Astrocyte (in vitro differentiated cells and primary cell): Measurements from ENCODE around the gene FASN. TPM values are rescaled to one million over a fixed set of nuclear protein-coding genes. Genes with fewer than 3 reads are reported as not detected.

Experiments
- DNase-seq: peaks from one replicate; pipeline ENCODE4 v3.0.0-alpha.2; 2010; ENCODE audit warnings: low read depth
- FAIRE-seq: peaks from 2 replicates; lab custom pipeline; 2011; peaks lifted over from hg19 to GRCh38; lab: Jason Lieb, UNC
- H2AFZ ChIP-seq: 2 replicates; pipeline ENCODE4 v1.6.0; 2012; ENCODE audit warnings: low read depth, low read length, inconsistent platforms
- H3K27ac ChIP-seq: 2 replicates; pipeline ENCODE4 v1.5.1; 2011; ENCODE audit warnings: low read depth, low read length, inconsistent platforms
- H3K27me3 ChIP-seq: 2 replicates; pipeline ENCODE4 v1.6.0; 2011; ENCODE audit warnings: low read length, inconsistent platforms; ENCODE audit not compliant: insufficient read depth
- H3K36me3 ChIP-seq: 2 replicates; pipeline ENCODE4 v1.5.1; 2011; ENCODE audit warnings: low read length, inconsistent platforms; ENCODE audit not compliant: insufficient read depth
- H3K4me1 ChIP-seq: 2 replicates; pipeline ENCODE4 v1.5.1; 2011; ENCODE audit warnings: low read length, inconsistent platforms; ENCODE audit not compliant: insufficient read depth
- H3K4me2 ChIP-seq: 2 replicates; pipeline ENCODE4 v1.6.0; 2012; ENCODE audit warnings: low read length, inconsistent platforms
- H3K4me3 ChIP-seq: 2 replicates; pipeline ENCODE4 v1.5.1; 2011; ENCODE audit warnings: low read depth, mild to moderate bottlenecking, low read length, inconsistent platforms; ENCODE audit not compliant: insufficient read depth
- H3K79me2 ChIP-seq: 2 replicates; pipeline ENCODE4 v1.6.0; 2012; ENCODE audit warnings: mild to moderate bottlenecking, low read length, inconsistent platforms; ENCODE audit not compliant: insufficient read depth
- H3K9ac ChIP-seq: 2 replicates; pipeline ENCODE4 v1.6.0; 2012; ENCODE audit warnings: mild to moderate bottlenecking, low read length, inconsistent platforms
- H3K9me3 ChIP-seq: 2 replicates; pipeline ENCODE4 v1.5.1; 2012; ENCODE audit warnings: low read depth, mild to moderate bottlenecking, low read length, inconsistent platforms; ENCODE audit not compliant: insufficient read depth
- H4K20me1 ChIP-seq: 2 replicates; pipeline ENCODE4 v1.6.0; 2012; ENCODE audit warnings: low read length, inconsistent platforms; ENCODE audit not compliant: insufficient read depth
- H3K27ac Mint-ChIP-seq: one replicate; pipeline ENCODE4 v1.8.0; 2021; ENCODE audit warnings: mild to moderate bottlenecking, mixed read lengths; ENCODE audit not compliant: unreplicated experiment
- H3K27me3 Mint-ChIP-seq: one replicate; pipeline ENCODE4 v1.8.0; 2021; ENCODE audit warnings: low read depth, mixed read lengths; ENCODE audit not compliant: unreplicated experiment
- H3K36me3 Mint-ChIP-seq: one replicate; pipeline ENCODE4 v1.8.0; 2021; ENCODE audit warnings: low read depth, mixed read lengths; ENCODE audit not compliant: unreplicated experiment
- H3K4me1 Mint-ChIP-seq: one replicate; pipeline ENCODE4 v1.8.0; 2021; ENCODE audit warnings: low read depth, mixed read lengths; ENCODE audit not compliant: unreplicated experiment
- H3K4me3 Mint-ChIP-seq: one replicate; pipeline ENCODE4 v1.8.0; 2021; ENCODE audit warnings: mild to moderate bottlenecking, moderate library complexity, mixed read lengths; ENCODE audit not compliant: unreplicated experiment
- H3K9me3 Mint-ChIP-seq: one replicate; pipeline ENCODE4 v1.8.0; 2021; ENCODE audit warnings: mild to moderate bottlenecking, mixed read lengths; ENCODE audit not compliant: unreplicated experiment
- EZH2 ChIP-seq: IDR thresholded peaks from 2 replicates; pipeline ENCODE4 v1.6.1; 2012; ENCODE audit warnings: mild to moderate bottlenecking, low read length, inconsistent platforms; ENCODE audit not compliant: insufficient read depth
- total RNA-seq: library from RNA; stranded (reverse); gene quantifications from 2 replicates; pipeline ENCODE4 v1.2.1, GENCODE V29; 2021
- TF ChIP-seq, protein P1 (sequence below): IDR thresholded peaks from 2 replicates; pipeline ENCODE4 v1.5.1; 2011; ENCODE audit warnings: low read depth, mild to moderate bottlenecking, inconsistent platforms, low read length, moderate library complexity; ENCODE audit not compliant: insufficient read depth

Gene FASN
- total RNA-seq, 1 donor from 2014 or later = 203 TPM

DNA sequence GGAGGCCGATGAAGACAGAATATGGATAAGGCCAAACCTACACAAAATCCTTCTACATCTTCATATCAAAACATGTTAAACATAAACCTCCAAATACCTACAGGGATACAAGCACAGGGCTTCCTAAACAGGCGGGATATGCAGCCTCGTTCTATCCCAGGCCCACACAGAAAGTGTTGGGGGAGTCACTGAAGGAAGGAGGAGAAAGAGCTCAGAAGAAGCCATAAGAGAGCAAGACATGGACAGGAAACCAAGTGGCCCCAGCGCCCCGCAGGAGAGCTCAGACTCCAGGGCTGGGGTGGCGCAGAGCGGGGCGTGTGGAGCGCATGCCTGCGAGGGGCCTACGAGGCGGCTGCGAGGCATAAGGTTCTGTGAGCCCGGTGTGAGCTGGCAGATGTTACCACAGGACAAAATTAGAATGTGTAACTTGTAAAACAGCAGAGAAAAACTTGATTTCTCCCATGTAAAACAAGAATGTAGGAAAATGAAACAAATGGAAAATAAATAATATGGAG lies 11.0 kb upstream of the FASN start:
- Histone ChIP-seq H3K4me3 (no peak overlapping the region), H2AFZ (no peak overlapping the region), H3K27ac (no peak overlapping the region), H3K27me3 (no peaks in the 10 kb centered on the region), H3K36me3 (no peaks in the 10 kb centered on the region), H3K9me3 (no peaks in the 10 kb centered on the region), H3K9ac (no peak overlapping the region), H3K4me1 (peaks cover 6% of the 10 kb centered on the region), H3K79me2 (no peaks in the 10 kb centered on the region), H3K4me2 (no peak overlapping the region), H4K20me1 (no peaks in the 10 kb centered on the region)
- no peak for TF ChIP-seq EZH2
- TF ChIP-seq, protein P1, sequence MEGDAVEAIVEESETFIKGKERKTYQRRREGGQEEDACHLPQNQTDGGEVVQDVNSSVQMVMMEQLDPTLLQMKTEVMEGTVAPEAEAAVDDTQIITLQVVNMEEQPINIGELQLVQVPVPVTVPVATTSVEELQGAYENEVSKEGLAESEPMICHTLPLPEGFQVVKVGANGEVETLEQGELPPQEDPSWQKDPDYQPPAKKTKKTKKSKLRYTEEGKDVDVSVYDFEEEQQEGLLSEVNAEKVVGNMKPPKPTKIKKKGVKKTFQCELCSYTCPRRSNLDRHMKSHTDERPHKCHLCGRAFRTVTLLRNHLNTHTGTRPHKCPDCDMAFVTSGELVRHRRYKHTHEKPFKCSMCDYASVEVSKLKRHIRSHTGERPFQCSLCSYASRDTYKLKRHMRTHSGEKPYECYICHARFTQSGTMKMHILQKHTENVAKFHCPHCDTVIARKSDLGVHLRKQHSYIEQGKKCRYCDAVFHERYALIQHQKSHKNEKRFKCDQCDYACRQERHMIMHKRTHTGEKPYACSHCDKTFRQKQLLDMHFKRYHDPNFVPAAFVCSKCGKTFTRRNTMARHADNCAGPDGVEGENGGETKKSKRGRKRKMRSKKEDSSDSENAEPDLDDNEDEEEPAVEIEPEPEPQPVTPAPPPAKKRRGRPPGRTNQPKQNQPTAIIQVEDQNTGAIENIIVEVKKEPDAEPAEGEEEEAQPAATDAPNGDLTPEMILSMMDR = no peak
- FAIRE-seq (no peak), DNase-seq (no peak)
- Mint-ChIP-seq H3K9me3 (no peaks in the 10 kb centered on the region), H3K27me3 (no peaks in the 10 kb centered on the region), H3K4me3 (no peak overlapping the region), H3K27ac (no peak overlapping the region), H3K36me3 (peaks cover 14% of the 10 kb centered on the region), H3K4me1 (no peaks in the 10 kb centered on the region)

DNA sequence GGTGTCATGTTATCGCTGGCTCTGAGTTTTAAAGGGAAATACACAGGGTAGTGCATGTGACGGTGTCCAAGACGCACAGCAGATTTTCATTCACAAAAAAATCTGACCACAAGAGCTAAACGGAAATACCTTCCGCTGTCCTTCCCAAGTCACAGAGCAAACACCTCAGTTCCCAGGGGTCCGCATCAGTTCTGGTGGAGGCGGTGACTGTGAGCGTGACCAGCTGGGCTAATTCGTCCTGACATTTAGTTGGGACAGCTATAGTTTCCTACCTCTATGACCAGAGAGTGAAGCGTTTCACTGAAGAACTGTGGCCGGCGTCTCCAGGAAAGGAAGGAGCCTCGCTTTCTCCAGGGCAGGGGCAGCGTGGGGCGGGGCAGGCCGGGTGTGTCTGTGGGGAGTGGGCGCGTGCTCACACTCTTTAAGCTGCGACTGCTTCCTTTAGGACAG lies 10.5 kb upstream of the FASN start:
- no peak overlapping the region for H3K27ac Mint-ChIP-seq
- no peak overlapping the region for H3K9ac ChIP-seq
- no peaks in the 10 kb centered on the region for H3K4me1 Mint-ChIP-seq
- peaks cover 10% of the 10 kb centered on the region for H3K36me3 Mint-ChIP-seq
- no peak overlapping the region for H3K4me3 ChIP-seq
- no peaks in the 10 kb centered on the region for H3K36me3 ChIP-seq
- H3K79me2 ChIP-seq = no peaks in the 10 kb centered on the region
- no peak overlapping the region for H3K4me2 ChIP-seq
- H3K27ac ChIP-seq = no peak overlapping the region
- H2AFZ ChIP-seq = no peak overlapping the region
- DNase-seq (no peak), FAIRE-seq (no peak)
- H3K27me3 Mint-ChIP-seq = no peaks in the 10 kb centered on the region
- peaks cover 6% of the 10 kb centered on the region for H3K4me1 ChIP-seq
- H3K4me3 Mint-ChIP-seq = no peak overlapping the region
- TF ChIP-seq EZH2 = no peak
- TF ChIP-seq, protein P1 = no peak
- no peaks in the 10 kb centered on the region for H3K9me3 ChIP-seq
- H3K27me3 ChIP-seq = no peaks in the 10 kb centered on the region
- H3K9me3 Mint-ChIP-seq = no peaks in the 10 kb centered on the region
- H4K20me1 ChIP-seq = no peaks in the 10 kb centered on the region

DNA sequence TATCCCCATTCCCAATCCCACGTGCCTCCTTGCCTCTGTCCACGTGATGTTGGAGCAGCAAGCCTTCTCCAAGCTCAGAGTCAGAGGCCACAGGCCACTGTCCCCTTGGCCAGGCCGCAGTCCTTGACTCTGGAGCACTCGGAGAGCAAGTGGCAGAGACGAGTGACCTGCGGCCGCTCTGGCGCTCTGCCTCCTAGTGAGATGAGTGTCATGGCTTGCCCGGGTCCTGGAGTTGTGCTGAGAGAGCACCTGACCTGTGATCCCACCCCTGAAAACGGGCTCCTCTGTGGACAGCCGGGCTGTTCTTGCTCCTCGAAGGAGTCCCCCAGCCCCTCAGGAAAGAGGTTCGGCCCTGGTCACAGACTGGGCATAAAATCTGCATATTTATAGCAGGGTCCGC lies 10.0 kb upstream of the FASN start:
- no peak overlapping the region for H3K27ac Mint-ChIP-seq

More for the DNA sequence above, 10.0 kb upstream of the FASN start:
- TF ChIP-seq, protein P1 = no peak
- TF ChIP-seq EZH2 = no peak
- Histone ChIP-seq H3K4me3 (no peak overlapping the region), H3K27me3 (no peaks in the 10 kb centered on the region), H3K79me2 (no peaks in the 10 kb centered on the region), H3K9me3 (no peaks in the 10 kb centered on the region), H3K27ac (no peak overlapping the region), H2AFZ (no peak overlapping the region), H4K20me1 (no peaks in the 10 kb centered on the region), H3K4me2 (no peak overlapping the region), H3K36me3 (no peaks in the 10 kb centered on the region), H3K4me1 (peaks cover 6% of the 10 kb centered on the region), H3K9ac (no peak overlapping the region)
- Mint-ChIP-seq H3K4me1 (no peaks in the 10 kb centered on the region), H3K9me3 (no peaks in the 10 kb centered on the region), H3K27me3 (no peaks in the 10 kb centered on the region), H3K4me3 (no peak overlapping the region), H3K36me3 (peaks cover 7% of the 10 kb centered on the region)
- no peak for FAIRE-seq
- no peak for DNase-seq
